DMS114 treated with DMSO at 0.1 percent for 48 hours (cell line): ENCODE measurements around the gene HIVEP3.

Source experiments
- DNase-seq: peaks from one replicate; lab custom pipeline; 2025; ENCODE audit not compliant: unreplicated experiment; lab: John Stamatoyannopoulos, UW

The HIVEP3 gene

GRCh38 chr1:41638086-41639024 is 280.4 kb downstream of the HIVEP3 start:
- DNase-seq = no peak

- no peak for DNase-seq
Measured at GRCh38 chr1:41637367-41637766, 281.4 kb downstream of the HIVEP3 start.

- DNase-seq = no peak
Measured at GRCh38 chr1:41633764-41634163, 285.0 kb downstream of the HIVEP3 start.

- no peak for DNase-seq
Measured at GRCh38 chr1:41632781-41633575, 285.7 kb downstream of the HIVEP3 start.

GRCh38 chr1:41631971-41632370 is 286.8 kb downstream of the HIVEP3 start:
- no peak for DNase-seq

- no peak for DNase-seq
Measured at GRCh38 chr1:41631154-41631553, 287.6 kb downstream of the HIVEP3 start.

GRCh38 chr1:41629571-41629970 is 289.2 kb downstream of the HIVEP3 start:
- DNase-seq = no peak

GRCh38 chr1:41629141-41629540 is 289.6 kb downstream of the HIVEP3 start:
- no peak for DNase-seq

- DNase-seq = no peak
Measured at GRCh38 chr1:41627491-41628280, 291.0 kb downstream of the HIVEP3 start.

GRCh38 chr1:41626616-41627375 is 291.9 kb downstream of the HIVEP3 start:
- no peak for DNase-seq

- DNase-seq = no peak
Measured at GRCh38 chr1:41626146-41626545, 292.6 kb downstream of the HIVEP3 start.

GRCh38 chr1:41623736-41624135 is 295.0 kb downstream of the HIVEP3 start:
- no peak for DNase-seq

GRCh38 chr1:41622859-41623732 is 295.6 kb downstream of the HIVEP3 start:
- DNase-seq = no peak

- no peak for DNase-seq
Measured at GRCh38 chr1:41622402-41622801, 296.3 kb downstream of the HIVEP3 start.

- DNase-seq = no peak
Measured at GRCh38 chr1:41621791-41622190, 296.9 kb downstream of the HIVEP3 start.

GRCh38 chr1:41621256-41621655 is 297.5 kb downstream of the HIVEP3 start:
- no peak for DNase-seq

- no peak for DNase-seq
Measured at GRCh38 chr1:41620365-41621169, 298.2 kb downstream of the HIVEP3 start.

- no peak for DNase-seq
Measured at GRCh38 chr1:41619511-41620364, 299.0 kb downstream of the HIVEP3 start.
